H9 (cell line): ENCODE measurements around the gene PLXNB2. TPM values are rescaled to one million over a fixed set of nuclear protein-coding genes. Genes with fewer than 3 reads are reported as not detected.

Experiments
- DNase-seq: peaks from one replicate; pipeline ENCODE4 v3.0.0-alpha.2; 2017
- H2AFZ ChIP-seq: one replicate; pipeline ENCODE4 v1.6.1; 2013; ENCODE audit warnings: mild to moderate bottlenecking, low read length, control low read depth, moderate library complexity
- H2AK5ac ChIP-seq: 2 replicates; pipeline ENCODE4 v1.6.1; 2013; ENCODE audit warnings: low read length, control low read depth, mixed read lengths; ENCODE audit not compliant: insufficient read length
- H2BK120ac ChIP-seq: one replicate; pipeline ENCODE4 v1.6.1; 2013; ENCODE audit warnings: low read depth, mild to moderate bottlenecking, low read length, control low read depth, inconsistent platforms; ENCODE audit not compliant: poor library complexity, severe bottlenecking
- H2BK12ac ChIP-seq: 2 replicates; pipeline ENCODE4 v1.6.1; 2013; ENCODE audit warnings: low read length, control low read depth, mixed read lengths, low read depth; ENCODE audit not compliant: insufficient read length
- H2BK15ac ChIP-seq: 2 replicates; pipeline ENCODE4 v1.6.1; 2013; ENCODE audit warnings: low read depth, low read length, control low read depth
- H2BK20ac ChIP-seq: one replicate; pipeline ENCODE4 v1.6.1; 2013; ENCODE audit warnings: low read depth, mild to moderate bottlenecking, low read length, control low read depth, inconsistent platforms; ENCODE audit not compliant: poor library complexity, severe bottlenecking
- H2BK5ac ChIP-seq: 2 replicates; pipeline ENCODE4 v1.6.1; 2013; ENCODE audit warnings: low read length, control low read depth, mixed read lengths; ENCODE audit not compliant: insufficient read length
- H3K14ac ChIP-seq: 2 replicates; pipeline ENCODE4 v1.6.1; 2013; ENCODE audit warnings: low read length, control low read depth; ENCODE audit not compliant: insufficient read depth
- H3K18ac ChIP-seq: 2 replicates; pipeline ENCODE4 v1.6.1; 2013; ENCODE audit warnings: low read depth, mild to moderate bottlenecking, mixed read lengths, low read length, control low read depth; ENCODE audit not compliant: insufficient read length
- H3K23ac ChIP-seq: 2 replicates; pipeline ENCODE4 v1.6.1; 2013; ENCODE audit warnings: low read length, control low read depth, mixed read lengths, low read depth; ENCODE audit not compliant: insufficient read length
- H3K23me2 ChIP-seq: 2 replicates; pipeline ENCODE4 v1.6.1; 2013; ENCODE audit warnings: low read depth, mild to moderate bottlenecking, mixed read lengths, low read length, control low read depth; ENCODE audit not compliant: insufficient read length, poor library complexity, severe bottlenecking
- H3K27ac ChIP-seq: 2 replicates; pipeline ENCODE4 v1.5.1; 2013; ENCODE audit warnings: low read length, control low read depth, mixed read lengths, low read depth; ENCODE audit not compliant: insufficient read length
- H3K27me3 ChIP-seq: 2 replicates; pipeline ENCODE4 v1.6.1; 2013; ENCODE audit warnings: low read length, control low read depth, inconsistent platforms; ENCODE audit not compliant: insufficient read depth
- H3K4ac ChIP-seq: 2 replicates; pipeline ENCODE4 v1.6.1; 2013; ENCODE audit warnings: low read depth, mild to moderate bottlenecking, control low read depth, inconsistent platforms, low read length, moderate library complexity
- H3K4me1 ChIP-seq: 2 replicates; pipeline ENCODE4 v1.6.1; 2013; ENCODE audit warnings: low read length, control low read depth, inconsistent platforms; ENCODE audit not compliant: insufficient read depth
- H3K4me2 ChIP-seq: 2 replicates; pipeline ENCODE4 v1.6.1; 2013; ENCODE audit warnings: low read length, control low read depth, mixed read lengths; ENCODE audit not compliant: insufficient read length, insufficient read depth
- H3K56ac ChIP-seq: 2 replicates; pipeline ENCODE4 v1.6.1; 2013; ENCODE audit warnings: low read depth, mild to moderate bottlenecking, mixed read lengths, low read length, control low read depth; ENCODE audit not compliant: insufficient read length
- H3K79me1 ChIP-seq: 2 replicates; pipeline ENCODE4 v1.6.1; 2013; ENCODE audit warnings: low read depth, mild to moderate bottlenecking, moderate library complexity, low read length, control low read depth, inconsistent platforms; ENCODE audit not compliant: insufficient read depth, poor library complexity, severe bottlenecking
- H3K79me2 ChIP-seq: 2 replicates; pipeline ENCODE4 v1.6.1; 2013; ENCODE audit warnings: low read length, control low read depth, inconsistent platforms; ENCODE audit not compliant: insufficient read depth
- H3K9ac ChIP-seq: 2 replicates; pipeline ENCODE4 v1.6.1; 2013; ENCODE audit warnings: low read length, control low read depth, mixed read lengths; ENCODE audit not compliant: insufficient read length; ENCODE audit errors: extremely low read depth
- H3K9me3 ChIP-seq: one replicate; pipeline ENCODE4 v1.6.1; 2013; ENCODE audit warnings: low read depth, low read length, inconsistent platforms; ENCODE audit not compliant: control insufficient read depth
- H3T11ph ChIP-seq: one replicate; pipeline ENCODE4 v1.6.1; 2013; ENCODE audit warnings: mild to moderate bottlenecking, low read length, control low read depth, inconsistent platforms
- H4K20me1 ChIP-seq: one replicate; pipeline ENCODE4 v1.6.1; 2013; ENCODE audit not compliant: control insufficient read depth, insufficient read length, insufficient read depth
- H4K5ac ChIP-seq: 2 replicates; pipeline ENCODE4 v1.6.1; 2013; ENCODE audit warnings: low read depth, mild to moderate bottlenecking, mixed read lengths, low read length, control low read depth; ENCODE audit not compliant: insufficient read length
- H4K8ac ChIP-seq: replicated peaks from 2 replicates; pipeline ENCODE4 v1.6.1; 2013; ENCODE audit warnings: low read length, control low read depth, mixed read lengths, low read depth; ENCODE audit not compliant: insufficient read length
- H4K91ac ChIP-seq: 2 replicates; pipeline ENCODE4 v1.6.1; 2013; ENCODE audit warnings: low read depth, mild to moderate bottlenecking, moderate library complexity, mixed read lengths, low read length, control low read depth; ENCODE audit not compliant: insufficient read length
- H3K27ac Mint-ChIP-seq, 3 experiments: 2 replicates in 2 of 3; 3 replicates in 1 of 3; pipeline ENCODE4 v1.8.0; 2020 to 2021; ENCODE audit warnings: mixed read lengths in 3 of 3, mild to moderate bottlenecking in 1 of 3, moderate library complexity in 1 of 3
- H3K27me3 Mint-ChIP-seq: 2 replicates; pipeline ENCODE4 v1.8.0; 2021; ENCODE audit warnings: low read depth, mild to moderate bottlenecking, moderate library complexity, mixed read lengths
- H3K36me3 Mint-ChIP-seq, 3 experiments: 2 replicates in 2 of 3; 3 replicates in 1 of 3; pipeline ENCODE4 v1.8.0; 2020 to 2021; ENCODE audit warnings: low read depth in 3 of 3, mixed read lengths in 3 of 3; ENCODE audit not compliant: insufficient read depth in 1 of 3
- H3K4me1 Mint-ChIP-seq, 2 experiments: 2 replicates each; pipeline ENCODE4 v1.8.0; 2020; ENCODE audit warnings: mixed read lengths in 2 of 2
- H3K4me3 Mint-ChIP-seq, 2 experiments: 2 replicates in 1 of 2; 3 replicates in 1 of 2; pipeline ENCODE4 v1.8.0; 2020 to 2021; ENCODE audit warnings: mild to moderate bottlenecking in 2 of 2, mixed read lengths in 2 of 2, moderate library complexity in 1 of 2
- H3K9me3 Mint-ChIP-seq, 2 experiments: 2 replicates in 1 of 2; 3 replicates in 1 of 2; pipeline ENCODE4 v1.8.0; 2020; ENCODE audit warnings: mild to moderate bottlenecking in 2 of 2, mixed read lengths in 2 of 2, moderate library complexity in 1 of 2
- WGBS: extraction: QIAGEN DNeasy Blood & Tissue Kit; methylation state at CpG from one replicate; pipeline ENCODE4 v1.1.7; 2013; ENCODE audit warnings: missing lambda C conversion rate, low lambda C conversion rate, mixed read lengths; ENCODE audit not compliant: insufficient read length; ENCODE audit errors: extremely low coverage; 5-methylcytosine and 5-hydroxymethylcytosine counted together
- total RNA-seq: library from RNA; stranded (reverse); gene quantifications from 2 replicates; pipeline ENCODE4 v1.2.1, GENCODE V29; 2021
- TF ChIP-seq, protein P1 (sequence below): fragments of 200-600 bp; sonication (generic); conservative IDR thresholded peaks from 3 replicates; pipeline ENCODE4 v1.8.0; 2021; ENCODE audit warnings: antibody characterized with exemption, mild to moderate bottlenecking

Gene PLXNB2
- total RNA-seq, 1 experiment from 2014 or later: 87.6 TPM

DNA sequence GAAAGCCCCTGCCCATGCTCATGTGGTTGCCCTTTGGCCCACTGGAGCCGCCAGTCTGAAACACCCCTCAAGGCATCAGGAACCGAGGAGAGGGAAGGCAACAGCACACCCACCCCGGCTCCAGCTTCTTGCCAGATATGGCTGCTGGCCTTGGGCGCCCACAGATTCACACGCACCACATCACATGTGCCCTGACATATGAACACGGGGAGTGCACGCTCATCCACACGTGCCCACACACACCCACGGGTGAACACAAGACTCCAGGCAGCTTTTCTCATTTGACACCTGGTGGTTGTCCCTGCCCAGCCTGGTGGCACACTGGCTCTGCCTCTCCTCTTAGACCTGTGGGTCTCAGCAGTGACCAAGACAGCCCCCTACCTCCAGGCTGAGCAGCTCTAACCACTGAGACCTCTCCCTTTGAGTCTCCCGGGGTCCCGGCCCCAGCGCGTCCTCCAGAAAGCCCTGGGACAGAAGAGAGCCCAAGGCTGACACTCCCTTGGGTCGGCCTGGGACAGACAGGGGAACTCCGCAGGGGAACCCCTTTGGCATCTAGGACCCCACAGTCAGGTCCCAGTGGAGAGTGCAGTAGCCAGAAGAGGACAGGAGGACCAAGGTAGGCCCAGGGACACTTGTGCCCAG is 43.2 kb downstream of the PLXNB2 start:
- no peak overlapping the region for H3K18ac ChIP-seq
- no peak overlapping the region for H3K9ac ChIP-seq
- no peak for DNase-seq
- H3K27me3 ChIP-seq: peaks cover 12% of the 10 kb centered on the region; the same call in 1 of the 2 replicates
- Mint-ChIP-seq H3K4me3 (no peak overlapping the region), H3K4me1 (peaks cover 8 to 10% of the 10 kb centered on the region in 2 experiments), H3K27ac (no peak overlapping the region), H3K27me3 (peaks cover 79% of the 10 kb centered on the region), H3K9me3 (peaks cover 2 to 3% of the 10 kb centered on the region in 2 experiments; a peak in 2 of 5 replicates), H3K36me3 (no peaks in the 10 kb centered on the region)
- no CpG with 5 or more reads among the region's 15 CpGs for WGBS
- no peak overlapping the region for H2BK12ac ChIP-seq
- H3K79me1 ChIP-seq: no peaks in the 10 kb centered on the region
- peaks cover 8% of the 10 kb centered on the region for H3K23me2 ChIP-seq
- no peak overlapping the region for H3K14ac ChIP-seq
- H3K79me2 ChIP-seq: no peaks in the 10 kb centered on the region
- no peak overlapping the region for H2BK15ac ChIP-seq
- H2BK20ac ChIP-seq: no peak overlapping the region
- no peak overlapping the region for H3K4me2 ChIP-seq
- no peak overlapping the region for H2BK5ac ChIP-seq
- no peaks in the 10 kb centered on the region for H3K9me3 ChIP-seq
- no peaks in the 10 kb centered on the region for H3K4me1 ChIP-seq
- no peaks in the 10 kb centered on the region for H4K20me1 ChIP-seq
- H3K4ac ChIP-seq: no peak overlapping the region
- H2BK120ac ChIP-seq: no peak overlapping the region
- no peak overlapping the region for H3T11ph ChIP-seq
- H4K91ac ChIP-seq: no peak overlapping the region
- no peak overlapping the region for H3K23ac ChIP-seq
- no peak overlapping the region for H3K56ac ChIP-seq
- H2AK5ac ChIP-seq: no peak overlapping the region
- no peak overlapping the region for H2AFZ ChIP-seq
- H4K5ac ChIP-seq: no peak overlapping the region
- TF ChIP-seq, protein P1, sequence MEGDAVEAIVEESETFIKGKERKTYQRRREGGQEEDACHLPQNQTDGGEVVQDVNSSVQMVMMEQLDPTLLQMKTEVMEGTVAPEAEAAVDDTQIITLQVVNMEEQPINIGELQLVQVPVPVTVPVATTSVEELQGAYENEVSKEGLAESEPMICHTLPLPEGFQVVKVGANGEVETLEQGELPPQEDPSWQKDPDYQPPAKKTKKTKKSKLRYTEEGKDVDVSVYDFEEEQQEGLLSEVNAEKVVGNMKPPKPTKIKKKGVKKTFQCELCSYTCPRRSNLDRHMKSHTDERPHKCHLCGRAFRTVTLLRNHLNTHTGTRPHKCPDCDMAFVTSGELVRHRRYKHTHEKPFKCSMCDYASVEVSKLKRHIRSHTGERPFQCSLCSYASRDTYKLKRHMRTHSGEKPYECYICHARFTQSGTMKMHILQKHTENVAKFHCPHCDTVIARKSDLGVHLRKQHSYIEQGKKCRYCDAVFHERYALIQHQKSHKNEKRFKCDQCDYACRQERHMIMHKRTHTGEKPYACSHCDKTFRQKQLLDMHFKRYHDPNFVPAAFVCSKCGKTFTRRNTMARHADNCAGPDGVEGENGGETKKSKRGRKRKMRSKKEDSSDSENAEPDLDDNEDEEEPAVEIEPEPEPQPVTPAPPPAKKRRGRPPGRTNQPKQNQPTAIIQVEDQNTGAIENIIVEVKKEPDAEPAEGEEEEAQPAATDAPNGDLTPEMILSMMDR: no peak
- H4K8ac ChIP-seq: no peak overlapping the region
- H3K27ac ChIP-seq: no peak overlapping the region
